SK-N-MC (cell line): Measurements from ENCODE around the gene STK39.

Experiments
- EZH2 ChIP-seq: fragments of 200-600 bp; sonication (generic); IDR thresholded peaks from one replicate; pipeline ENCODE4 v1.6.1; 2017; ENCODE audit warnings: antibody characterized with exemption
- POLR2AphosphoS5 ChIP-seq: IDR thresholded peaks from 2 replicates; pipeline ENCODE4 v1.6.1; 2012; ENCODE audit warnings: mild to moderate bottlenecking, low read depth, low read length, borderline replicate concordance

DNA sequence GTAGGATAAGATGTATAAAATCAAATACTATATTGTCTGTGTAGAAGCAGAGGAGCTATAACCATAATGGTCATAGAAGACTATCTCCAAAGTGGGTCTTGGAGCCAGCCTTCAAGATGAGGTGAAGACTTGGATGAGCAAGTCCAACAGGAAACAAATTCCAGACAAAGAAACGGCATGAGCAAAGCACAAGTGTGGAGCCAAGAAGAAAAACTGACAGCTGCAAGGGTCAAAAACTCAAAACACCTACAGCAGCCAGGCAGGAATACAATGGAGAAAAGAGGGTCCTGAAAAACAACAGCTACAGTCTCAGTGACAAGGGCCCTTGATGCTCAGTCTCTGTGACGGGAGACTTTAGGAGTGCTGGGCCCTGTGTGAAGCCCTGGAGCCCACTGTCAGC is 102.4 kb downstream of the STK39 start:
- TF ChIP-seq EZH2: no peak
- no peak for TF ChIP-seq POLR2AphosphoS5
